AG20443 (cell line): ENCODE measurements around the gene SLC7A6.

Experiments
- DNase-seq: peaks from one replicate; pipeline ENCODE4 v3.0.0; 2012; ENCODE audit warnings: low spot score, mixed read lengths

The SLC7A6 gene

DNA sequence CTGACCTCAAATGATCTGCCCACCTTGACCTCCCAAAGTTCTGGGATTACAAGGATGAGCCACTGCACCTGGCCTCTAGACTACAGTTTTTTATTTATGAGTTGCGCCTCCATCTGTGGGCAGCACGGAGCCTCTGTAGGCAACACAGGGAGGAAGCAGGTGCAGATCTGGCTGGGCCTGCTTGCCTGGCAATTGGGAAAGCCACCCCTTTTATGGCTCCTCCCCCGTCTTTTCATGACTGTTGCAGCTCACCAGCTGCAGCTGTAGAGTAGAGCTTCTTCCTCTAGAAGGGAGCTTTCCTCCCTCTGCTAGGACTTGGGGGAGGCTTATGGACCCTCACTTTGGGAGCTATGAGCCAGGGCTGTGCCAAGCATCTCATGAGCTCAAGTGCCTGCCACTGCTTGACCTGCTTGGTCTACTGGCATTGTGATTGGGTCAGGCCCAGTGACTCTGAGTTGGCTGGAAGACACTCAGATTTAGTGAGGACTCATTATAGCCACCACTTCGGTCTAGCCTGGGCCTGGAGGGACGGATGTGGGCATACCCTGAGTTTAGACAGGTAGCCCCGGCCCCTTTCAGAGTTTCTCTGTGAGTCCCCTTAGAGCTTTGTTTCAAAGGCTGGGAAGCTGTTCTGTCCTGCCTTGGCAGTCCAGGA, 6.9 kb upstream of the SLC7A6 start:
- DNase-seq: no peak

GRCh38 chr16:68257906-68258800, 6.2 kb upstream of the SLC7A6 start:
- DNase-seq: peak; percentile 46

- DNase-seq: no peak
These were observed 5.1 kb upstream of the SLC7A6 start for GRCh38 chr16:68259007-68259825.

DNA sequence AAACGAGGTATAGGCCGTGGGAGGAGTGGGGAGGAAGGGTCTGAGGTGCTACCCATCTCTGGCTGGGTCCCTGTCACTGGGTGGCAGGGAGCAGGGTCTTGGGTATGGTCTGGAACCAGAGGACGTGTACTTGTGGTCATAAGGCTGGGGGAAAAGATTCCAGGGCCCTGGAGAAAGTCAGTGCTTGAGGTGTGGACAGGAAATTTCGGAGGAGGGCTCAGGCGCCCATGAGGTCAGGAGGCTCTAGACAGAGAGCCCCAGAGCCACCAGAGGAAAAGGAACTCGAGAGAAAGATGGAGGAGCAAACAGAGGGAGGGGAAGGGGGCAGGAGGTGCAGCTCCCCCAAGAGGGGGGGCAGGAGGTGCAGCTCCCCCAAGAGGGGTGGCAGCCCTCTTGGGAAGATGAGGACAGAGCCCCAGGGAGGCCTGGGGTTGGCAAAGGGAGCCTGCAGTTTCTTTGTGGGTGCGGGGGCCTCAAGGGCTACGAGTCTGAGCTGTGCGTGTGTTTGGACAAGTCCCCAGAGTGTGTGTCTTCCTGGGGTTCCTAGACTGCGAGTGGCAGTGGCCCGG, 683 bp upstream of the SLC7A6 start:
- no peak for DNase-seq

- DNase-seq: peak; percentile 79
These were observed 973 bp downstream of the SLC7A6 start for GRCh38 chr16:68265078-68265920.

- DNase-seq: no peak
These were observed 3.5 kb downstream of the SLC7A6 start for GRCh38 chr16:68267612-68268405.

GRCh38 chr16:68269793-68270192, 5.5 kb downstream of the SLC7A6 start:
- DNase-seq: no peak

DNA sequence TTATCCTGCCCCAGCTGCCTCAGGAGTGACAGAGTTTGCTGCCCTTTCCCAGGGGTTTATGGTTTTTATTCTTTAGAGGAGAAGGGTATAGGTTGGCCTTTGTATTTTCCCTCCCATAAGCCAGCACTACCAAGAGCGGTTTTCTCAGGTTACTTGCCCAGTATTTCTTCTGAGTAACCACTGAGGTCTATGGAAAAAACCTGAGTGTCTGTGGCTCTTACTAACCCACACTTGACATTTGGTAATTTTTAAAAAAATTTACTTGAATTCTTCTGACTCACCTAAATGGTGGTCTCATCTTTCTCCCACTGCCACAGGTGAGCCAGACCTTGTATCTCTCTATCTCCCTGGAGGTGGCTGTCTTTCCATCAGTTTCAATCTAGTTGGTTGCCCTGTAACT, 6.0 kb downstream of the SLC7A6 start:
- no peak for DNase-seq

DNA sequence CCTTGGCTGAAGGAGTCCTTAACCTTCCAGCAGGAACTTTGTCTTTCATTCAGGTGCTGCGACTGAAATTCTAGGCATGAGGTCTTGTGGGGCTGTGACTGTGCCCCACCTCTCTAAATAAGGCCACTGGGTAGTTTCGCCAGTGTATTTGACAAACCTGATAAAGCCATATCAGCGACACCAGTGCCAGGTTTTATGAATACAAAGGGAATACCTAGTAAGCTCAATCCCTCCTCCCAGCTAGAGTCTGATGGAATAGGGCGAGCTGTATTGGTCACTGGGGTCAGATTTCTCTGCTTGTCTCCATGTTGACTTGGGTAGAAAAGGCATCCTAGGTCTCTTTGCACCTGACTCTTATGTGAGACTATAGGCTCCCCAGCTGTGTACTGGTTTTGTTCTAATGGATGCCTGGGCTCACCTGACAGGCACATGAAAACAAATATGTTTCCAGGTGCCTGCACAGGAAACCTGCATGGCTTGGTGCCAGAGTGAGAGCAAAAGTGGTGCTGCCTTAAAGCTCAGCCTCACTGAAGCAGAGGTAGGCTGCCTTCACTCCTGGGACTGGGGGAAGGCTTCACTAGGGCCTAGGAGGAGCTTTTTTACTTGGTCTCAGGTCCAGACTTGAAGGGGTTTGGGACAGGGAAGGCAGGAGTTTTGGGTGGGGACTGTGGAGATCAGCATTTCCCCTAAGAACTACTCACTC, 8.3 kb downstream of the SLC7A6 start:
- DNase-seq: no peak

DNA sequence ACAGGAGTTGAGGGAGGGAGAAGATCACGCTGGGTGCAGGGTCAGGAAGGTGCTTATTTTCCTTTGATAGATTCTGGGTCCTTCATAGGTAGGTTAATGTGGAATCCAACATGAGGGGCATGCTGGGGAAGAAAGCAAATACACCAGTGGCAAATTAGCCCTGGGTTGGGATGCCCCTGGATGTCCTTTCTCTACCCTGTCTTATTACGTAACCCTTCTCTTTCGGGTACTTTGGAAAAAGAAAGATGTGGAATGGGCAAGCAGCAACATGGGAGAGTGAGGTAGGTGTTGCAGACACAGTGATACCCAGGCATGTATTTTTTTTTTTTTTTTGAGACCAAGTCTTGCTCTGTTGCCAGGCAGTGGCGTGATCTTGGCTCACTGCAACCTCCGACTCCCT, 9.1 kb downstream of the SLC7A6 start:
- no peak for DNase-seq

DNA sequence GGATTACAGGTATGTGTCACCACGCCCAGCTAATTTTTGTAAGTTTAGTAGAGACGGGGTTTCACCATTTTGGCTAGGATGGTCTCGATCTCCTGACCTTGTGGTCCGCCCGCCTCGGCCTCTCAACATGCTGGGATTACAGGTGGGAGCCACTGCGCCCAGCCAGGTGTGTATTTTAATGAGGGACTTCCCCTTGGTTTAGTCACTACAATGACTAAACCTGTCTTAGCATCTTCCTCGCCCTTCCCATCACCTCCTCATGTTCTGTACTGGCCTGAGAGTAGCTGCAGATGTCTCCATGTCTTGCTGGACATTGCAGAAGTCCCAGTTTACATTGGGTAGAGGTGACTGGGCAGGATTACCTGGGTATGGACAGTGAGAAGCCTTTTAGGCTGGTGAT, 9.6 kb downstream of the SLC7A6 start:
- DNase-seq: no peak

DNA sequence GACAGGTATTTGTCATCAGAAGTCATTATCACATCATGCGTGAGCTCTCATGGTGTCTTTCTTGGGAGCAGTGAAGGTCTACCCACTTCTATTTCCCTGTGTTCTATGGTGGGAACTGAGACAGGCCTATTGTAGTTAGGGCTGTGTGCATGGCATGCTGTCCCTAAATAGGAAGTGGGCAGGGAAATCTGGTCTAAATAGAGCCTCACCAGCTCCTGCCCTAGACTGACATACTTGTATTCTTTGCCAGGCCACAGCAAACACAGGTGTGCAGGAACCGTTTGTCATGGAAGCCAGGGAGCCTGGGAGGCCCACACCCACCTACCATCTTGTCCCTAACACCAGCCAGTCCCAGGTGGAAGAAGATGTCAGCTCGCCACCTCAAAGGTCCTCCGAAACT, 10.1 kb downstream of the SLC7A6 start:
- no peak for DNase-seq

DNA sequence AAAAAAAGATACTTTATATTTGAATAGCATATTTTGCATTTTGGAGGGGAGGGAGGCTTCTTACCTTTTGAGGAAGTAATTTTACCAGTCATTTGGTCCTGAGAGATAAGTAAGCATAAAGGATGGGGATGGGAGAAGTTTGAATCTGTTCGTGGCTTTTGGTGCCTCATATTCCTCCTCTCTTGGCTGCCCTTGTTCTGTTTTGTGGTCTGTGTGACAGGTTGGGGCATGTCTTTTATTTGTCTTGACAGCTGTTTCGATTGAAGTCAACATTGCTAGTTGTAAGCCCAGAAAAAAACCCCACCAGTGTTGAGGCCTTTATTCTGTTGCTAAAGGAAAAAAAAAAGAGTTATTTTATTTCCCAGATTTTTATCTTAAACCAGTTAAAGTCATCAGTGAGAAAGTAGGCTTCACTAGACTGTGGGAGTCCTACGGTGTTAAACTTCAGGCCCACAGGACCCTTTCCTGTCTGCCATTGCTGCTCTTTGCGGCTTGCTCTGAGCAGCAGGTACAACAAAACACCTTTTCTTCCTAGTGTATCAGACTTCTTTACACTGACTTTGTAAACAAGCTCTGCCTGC, 11.4 kb downstream of the SLC7A6 start:
- no peak for DNase-seq

- no peak for DNase-seq
These were observed 11.9 kb downstream of the SLC7A6 start for GRCh38 chr16:68276223-68276622.

- DNase-seq: no peak
These were observed 15.6 kb downstream of the SLC7A6 start for GRCh38 chr16:68279726-68280558.

- DNase-seq: no peak
These were observed 17.2 kb downstream of the SLC7A6 start for GRCh38 chr16:68281368-68282063.

GRCh38 chr16:68282064-68282452, 17.7 kb downstream of the SLC7A6 start:
- DNase-seq: no peak

DNA sequence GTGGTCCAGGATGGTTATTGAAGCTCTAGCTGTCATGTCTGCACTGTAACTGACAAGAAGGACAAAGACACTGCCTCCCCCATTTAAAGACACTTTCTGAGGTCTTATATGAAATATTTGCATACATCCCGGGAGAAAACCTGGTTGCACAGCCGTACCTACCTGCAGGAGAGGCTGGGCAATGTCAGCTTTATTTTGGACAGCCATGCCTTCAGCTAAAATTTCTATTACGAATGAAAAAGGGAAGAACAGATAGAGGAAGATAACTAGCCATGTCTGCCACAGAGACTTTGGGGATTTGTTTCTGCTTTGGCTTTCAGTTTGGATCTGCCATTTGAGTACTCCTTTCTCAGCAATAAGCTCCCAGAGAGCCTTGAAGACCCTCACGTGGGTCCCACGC, 19.0 kb downstream of the SLC7A6 start:
- no peak for DNase-seq
